NCI-H2107 (cell line): Measurements from ENCODE around the gene RARRES1.

Experiments used
- DNase-seq: peaks from one replicate; lab custom pipeline; 2025; lab: John Stamatoyannopoulos, UW

The RARRES1 gene

GRCh38 chr3:158735296-158736033 lies 3.2 kb upstream of the RARRES1 start:
- DNase-seq, result no peak

DNA sequence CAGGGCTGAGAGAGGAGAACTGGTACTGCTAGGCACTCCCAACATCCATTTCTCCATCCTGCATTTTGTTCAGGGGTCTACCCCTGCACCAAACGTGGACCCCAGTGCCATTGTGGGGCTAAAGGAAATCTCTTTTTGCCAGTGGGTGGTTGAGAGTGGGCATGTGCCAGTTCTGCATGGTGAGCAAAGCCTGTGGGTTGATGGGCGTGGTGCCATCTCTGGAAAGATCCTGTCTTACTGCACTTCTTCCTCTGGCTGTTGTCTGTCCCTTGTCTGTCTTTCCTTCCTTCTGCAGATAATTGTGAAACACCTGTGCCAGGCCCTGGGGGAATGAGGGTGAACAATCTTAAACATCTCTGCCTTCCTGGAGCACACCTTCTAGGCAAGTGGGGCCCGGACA lies 1.4 kb upstream of the RARRES1 start:
- no peak for DNase-seq

- no peak for DNase-seq
Observed at GRCh38 chr3:158732856-158733200, 571 bp upstream of the RARRES1 start.

DNA sequence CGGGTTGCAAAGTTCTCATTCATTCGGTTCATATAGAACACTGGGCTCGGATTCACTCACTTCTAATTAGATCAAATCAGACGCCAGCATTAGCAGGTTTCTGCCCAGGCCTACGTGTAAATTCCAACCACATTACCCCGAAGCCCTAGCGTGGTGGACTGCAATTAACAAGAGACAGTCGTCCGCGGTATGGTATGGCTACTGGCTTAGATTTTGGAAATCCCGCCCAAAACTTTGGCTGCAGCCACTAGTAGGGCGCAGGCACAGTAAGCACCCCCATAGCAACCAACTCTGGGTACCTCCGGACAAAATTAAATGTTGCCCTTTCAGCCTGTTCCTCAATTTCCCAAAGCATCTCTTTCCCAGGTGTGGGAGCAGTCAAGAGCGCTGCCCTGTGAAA lies 771 bp downstream of the RARRES1 start:
- no peak for DNase-seq

GRCh38 chr3:158728851-158729250 lies 3.4 kb downstream of the RARRES1 start:
- no peak for DNase-seq

GRCh38 chr3:158728061-158728377 lies 4.2 kb downstream of the RARRES1 start:
- DNase-seq, result no peak

- peak; percentile 68 for DNase-seq
Observed at GRCh38 chr3:158727206-158728060, 4.8 kb downstream of the RARRES1 start.

DNA sequence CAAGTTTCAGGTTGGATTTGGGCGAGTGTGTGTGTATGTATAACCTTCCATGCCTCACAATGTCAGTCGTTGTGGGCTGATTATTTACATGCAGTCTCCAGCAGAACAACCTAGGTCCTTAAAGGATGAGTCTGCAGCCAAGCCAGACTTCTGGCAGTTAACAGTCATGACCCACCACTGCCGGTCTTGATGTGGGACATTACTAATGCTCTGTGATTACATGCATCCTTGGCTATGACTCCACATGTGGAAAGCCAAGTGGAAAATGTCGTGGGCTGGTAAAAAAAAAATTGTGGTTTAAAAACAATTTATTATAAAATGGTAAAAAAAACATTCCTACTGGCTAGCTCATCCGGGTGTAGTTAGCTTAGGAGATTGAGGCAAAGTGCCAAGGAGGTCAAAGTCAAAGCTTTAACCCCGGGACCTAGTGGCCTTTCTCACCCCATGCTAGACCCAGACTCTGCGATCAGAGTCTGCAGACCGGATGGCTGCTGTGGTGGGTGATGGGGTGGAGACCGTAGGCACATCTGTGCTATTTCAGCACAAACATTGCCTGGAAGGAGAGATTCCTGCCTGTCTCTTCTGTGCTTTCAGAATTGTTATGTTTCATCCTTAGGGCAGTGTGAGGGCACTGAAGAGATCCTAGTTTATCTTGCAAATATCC lies 6.8 kb downstream of the RARRES1 start:
- DNase-seq, result no peak

DNA sequence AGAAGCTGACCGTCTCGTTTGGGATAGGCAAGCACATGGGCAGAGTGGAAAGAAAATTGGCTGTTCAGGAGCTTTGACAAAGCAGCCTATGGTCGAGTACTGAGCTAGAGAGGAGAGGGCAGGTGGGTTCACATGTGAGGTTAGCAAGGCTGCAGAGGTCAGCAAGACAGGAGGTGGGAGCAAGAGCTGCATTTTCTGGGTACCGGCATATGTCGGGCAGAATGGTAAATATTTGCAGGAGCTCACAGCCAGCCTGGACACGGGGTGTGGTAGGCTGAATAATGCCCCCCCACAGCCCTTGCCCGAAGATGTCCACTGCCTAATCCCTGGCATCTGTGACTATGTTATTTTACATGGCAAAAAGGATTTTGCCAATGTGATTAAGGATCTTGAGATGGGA lies 8.3 kb downstream of the RARRES1 start:
- DNase-seq, result no peak

- DNase-seq, result no peak
Observed at GRCh38 chr3:158722108-158722507, 10.1 kb downstream of the RARRES1 start.

- no peak for DNase-seq
Observed at GRCh38 chr3:158718490-158719170, 13.6 kb downstream of the RARRES1 start.

- no peak for DNase-seq
Observed at GRCh38 chr3:158717576-158717975, 14.7 kb downstream of the RARRES1 start.

DNA sequence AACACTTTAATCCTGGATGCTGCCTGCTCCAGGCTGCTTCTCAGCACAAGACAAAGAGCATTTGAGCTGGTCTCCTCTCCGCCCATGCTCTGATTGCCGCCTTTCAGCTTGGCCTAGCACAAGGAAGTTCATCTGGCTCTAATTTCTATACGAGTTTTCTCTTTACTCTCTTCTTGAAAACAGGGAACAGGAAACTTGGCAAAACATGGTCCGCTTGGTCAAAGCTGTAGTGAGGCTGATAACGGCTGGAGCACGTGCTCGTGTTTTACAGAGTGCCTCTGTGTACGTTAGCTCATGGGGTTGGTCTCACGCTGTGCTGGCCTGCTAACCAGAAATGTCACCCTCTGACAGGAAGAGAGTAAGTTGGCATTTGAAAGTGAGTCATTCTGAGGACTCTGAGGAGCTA lies 19.2 kb downstream of the RARRES1 start:
- DNase-seq, result no peak

GRCh38 chr3:158712443-158712842 lies 19.8 kb downstream of the RARRES1 start:
- no peak for DNase-seq

- DNase-seq, result no peak
Observed at GRCh38 chr3:158711886-158712285, 20.4 kb downstream of the RARRES1 start.

DNA sequence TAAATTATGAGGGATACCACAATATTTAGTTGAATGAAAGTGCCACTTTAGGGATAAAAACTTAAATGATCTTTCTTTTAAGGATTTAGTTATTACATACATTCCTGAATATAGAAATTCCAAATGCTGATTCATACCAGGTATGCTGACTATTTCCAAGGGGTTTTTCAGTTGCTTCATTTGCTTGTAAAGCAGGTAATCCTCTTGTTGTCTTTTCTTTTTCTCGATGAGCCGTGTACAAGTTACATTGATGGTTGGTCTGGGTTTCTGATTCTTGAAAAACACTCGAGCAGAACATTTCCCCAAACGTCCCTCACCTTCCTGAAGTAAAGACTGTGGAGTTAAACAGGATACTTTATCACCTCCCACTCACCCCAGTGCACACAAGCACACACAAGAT lies 21.7 kb downstream of the RARRES1 start:
- DNase-seq, result no peak

DNA sequence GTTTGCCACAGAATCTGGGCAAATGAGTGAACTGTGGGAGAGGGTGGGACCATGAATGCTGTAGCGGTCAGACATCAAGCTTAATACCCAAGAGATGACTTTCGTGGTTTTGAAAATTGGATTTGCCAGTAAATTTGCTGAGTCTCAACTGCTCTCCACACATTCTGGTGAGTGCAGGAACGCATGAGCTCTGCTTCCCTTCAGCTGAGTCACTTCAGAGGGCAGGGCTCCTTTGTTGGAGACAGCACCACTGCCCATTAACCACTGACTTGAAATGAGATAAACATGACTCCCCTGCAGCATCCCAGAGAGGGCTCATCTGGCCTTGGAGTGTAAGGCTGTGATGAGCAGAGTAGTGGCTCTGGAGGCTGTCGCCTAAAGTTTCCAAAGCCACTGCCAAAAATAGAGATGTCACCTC lies 22.6 kb downstream of the RARRES1 start:
- DNase-seq, result no peak

DNA sequence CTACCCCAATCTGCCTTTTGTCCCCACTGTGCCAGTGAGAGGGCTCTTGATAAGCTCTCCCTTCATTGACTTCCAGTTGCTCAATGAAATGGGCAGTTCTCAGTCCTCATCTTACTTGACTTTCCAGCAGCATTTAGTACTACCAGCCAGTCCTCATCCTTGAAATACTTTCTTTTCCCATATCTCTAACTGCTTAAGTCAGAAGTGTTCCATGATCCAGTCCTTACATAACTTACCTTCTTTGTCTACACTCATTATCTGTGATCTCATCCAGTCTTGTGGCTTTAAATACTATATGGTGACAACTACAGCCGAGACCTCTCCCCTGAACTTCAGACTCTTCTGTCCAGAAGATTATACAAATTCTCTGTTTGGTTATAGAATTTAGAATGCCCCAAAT lies 28.7 kb downstream of the RARRES1 start:
- no peak for DNase-seq

DNA sequence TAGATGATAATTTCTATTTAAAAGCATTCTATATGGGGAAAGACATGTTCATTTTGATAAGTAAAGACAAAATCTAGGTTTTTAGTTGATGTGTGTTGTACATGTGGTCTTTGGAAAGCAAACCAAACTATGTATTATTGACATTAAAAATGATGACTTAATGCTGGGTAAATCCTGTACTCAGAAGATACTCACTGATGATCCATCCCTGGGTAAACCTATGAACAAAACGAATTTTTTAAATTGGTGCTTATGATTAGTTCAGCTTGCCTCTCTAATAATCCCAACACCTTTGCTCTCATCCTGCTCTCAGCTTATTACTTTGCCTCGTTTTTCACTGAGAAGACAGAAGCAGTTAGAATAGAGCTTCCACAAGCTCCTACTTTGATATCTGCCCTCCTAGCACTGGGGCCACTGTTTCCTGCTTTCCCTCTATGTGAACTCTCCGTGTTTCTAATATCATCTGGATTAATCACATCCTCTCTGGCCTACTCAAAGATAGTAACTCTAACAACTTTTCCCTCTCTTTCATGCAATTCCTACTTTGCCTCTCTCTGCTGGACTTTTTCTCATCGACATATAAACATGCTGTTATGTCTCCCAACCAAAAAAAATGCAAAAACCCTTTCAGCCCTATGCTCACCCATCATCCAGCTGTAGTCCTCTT lies 29.3 kb downstream of the RARRES1 start:
- no peak for DNase-seq

- no peak for DNase-seq
Observed at GRCh38 chr3:158701420-158702065, 30.7 kb downstream of the RARRES1 start.

GRCh38 chr3:158700559-158700958 lies 31.7 kb downstream of the RARRES1 start:
- no peak for DNase-seq
